OCI-M1 (cell line): ENCODE results near the gene TXNRD2.
A peak's percentile ranks its signal among the peaks of the same experiment; 100 is the strongest.
"Not testable (repeated sequence)": the region's sequence is repeated elsewhere in the genome, so short reads cannot be mapped to it uniquely, and the experiment has no call there.

Experiments
- DNase-seq: peaks from one replicate; lab custom pipeline; 2025; lab: John Stamatoyannopoulos, UW

The TXNRD2 gene

GRCh38 chr22:19844377-19845053 lies 97.1 kb downstream of the TXNRD2 start:
- no peak for DNase-seq

- DNase-seq = no peak
Observed at GRCh38 chr22:19843857-19844376, 97.7 kb downstream of the TXNRD2 start.

GRCh38 chr22:19843107-19843856 lies 98.3 kb downstream of the TXNRD2 start:
- no peak for DNase-seq

GRCh38 chr22:19842393-19843106 lies 99.1 kb downstream of the TXNRD2 start:
- no peak for DNase-seq

- no peak for DNase-seq
Observed at GRCh38 chr22:19841641-19842392, 99.8 kb downstream of the TXNRD2 start.

- DNase-seq = no peak
Observed at GRCh38 chr22:19840955-19841640, 100.5 kb downstream of the TXNRD2 start.

- no peak for DNase-seq
Observed at GRCh38 chr22:19840059-19840458, 101.6 kb downstream of the TXNRD2 start.

- DNase-seq = no peak
Observed at GRCh38 chr22:19837915-19838314, 103.7 kb downstream of the TXNRD2 start.

GRCh38 chr22:19836512-19836911 lies 105.1 kb downstream of the TXNRD2 start:
- no peak for DNase-seq

- DNase-seq = no peak
Observed at GRCh38 chr22:19834599-19834998, 107.0 kb downstream of the TXNRD2 start.

GRCh38 chr22:19833327-19833726 lies 108.3 kb downstream of the TXNRD2 start:
- not testable (repeated sequence) for DNase-seq

- DNase-seq = peak; percentile 53
Observed at GRCh38 chr22:19832476-19833108, 109.0 kb downstream of the TXNRD2 start.

- DNase-seq = not testable (repeated sequence)
Observed at GRCh38 chr22:19831979-19832378, 109.6 kb downstream of the TXNRD2 start.

- DNase-seq = no peak
Observed at GRCh38 chr22:19831016-19831415, 110.6 kb downstream of the TXNRD2 start.

GRCh38 chr22:19828035-19828401 lies 113.6 kb downstream of the TXNRD2 start:
- DNase-seq = no peak

- DNase-seq = no peak
Observed at GRCh38 chr22:19827341-19828034, 114.1 kb downstream of the TXNRD2 start.

GRCh38 chr22:19826619-19826950 lies 115.0 kb downstream of the TXNRD2 start:
- DNase-seq = no peak

- DNase-seq = no peak
Observed at GRCh38 chr22:19825904-19826618, 115.6 kb downstream of the TXNRD2 start.
